T-helper 9 cell (primary cell): Measurements from ENCODE around the gene DAPK2.
A peak's percentile ranks its signal among the peaks of the same experiment; 100 is the strongest.
"Not testable (repeated sequence)": the region's sequence is repeated elsewhere in the genome, so short reads cannot be mapped to it uniquely, and the experiment has no call there.

Experiments
- DNase-seq: peaks from one replicate; pipeline ENCODE4 v3.0.0-alpha.2; 2020
- total RNA-seq, 2 donors: gene quantifications; one replicate each; lab custom pipeline; 2026; lab: John Stamatoyannopoulos, UW

The DAPK2 gene
- total RNA-seq = 5.6 to 11.8 reads per million in 2 donors

- peak; percentile 60 for DNase-seq
Observed at GRCh38 chr15:64046421-64047153, at the start of gene DAPK2. TSS of gene DAPK2 (minus strand) at chr15:64046485. CDS start at chr15:64040261, 6,224 bp downstream.

GRCh38 chr15:64095431-64095794 is 49.1 kb upstream of the DAPK2 start:
- DNase-seq = no peak

DNA sequence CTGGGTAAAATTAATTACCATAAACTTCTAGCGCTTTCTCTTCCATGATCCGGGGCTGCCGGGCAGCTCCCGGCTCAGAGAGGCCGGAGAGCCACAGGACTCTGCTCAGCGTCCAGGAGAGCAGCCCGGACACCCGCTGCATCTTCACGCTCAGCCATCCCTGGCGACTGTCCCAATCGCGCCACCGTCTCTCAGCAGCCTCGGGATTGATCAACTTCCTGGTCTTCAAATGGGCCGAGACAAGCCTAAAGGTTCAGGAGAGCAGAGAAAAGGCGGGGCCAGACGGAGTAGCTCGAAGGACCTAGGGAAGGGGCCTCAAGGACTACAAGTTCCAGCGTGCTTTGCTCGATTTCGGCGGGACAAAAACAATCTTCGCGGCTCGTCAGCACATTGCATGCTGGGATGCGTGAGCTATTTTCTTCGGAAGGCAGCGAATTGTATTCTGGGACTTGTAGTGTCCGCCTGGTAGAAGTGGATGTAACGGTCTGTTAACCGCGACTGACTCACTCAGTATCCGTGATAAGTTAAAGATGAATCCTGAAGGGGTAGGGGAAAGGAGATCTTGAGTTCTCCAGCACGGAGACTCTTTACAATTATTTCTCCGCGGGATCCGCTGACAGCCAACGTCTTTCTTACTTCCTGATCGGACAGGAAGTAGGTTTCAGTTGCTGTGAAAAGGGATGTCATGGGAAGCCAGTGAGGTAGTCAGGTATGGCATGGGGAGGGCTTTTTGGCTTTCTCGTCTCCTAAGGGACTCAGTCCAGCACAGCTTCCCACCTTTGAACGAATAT is 47.5 kb upstream of the DAPK2 start, which contains the start of gene CIAO2A:
TSS of gene CIAO2A (minus strand) at position 212 of the 791 bp plus-strand sequence. CDS start at position 142, 70 bp downstream.
- DNase-seq = peak; percentile 81

DNA sequence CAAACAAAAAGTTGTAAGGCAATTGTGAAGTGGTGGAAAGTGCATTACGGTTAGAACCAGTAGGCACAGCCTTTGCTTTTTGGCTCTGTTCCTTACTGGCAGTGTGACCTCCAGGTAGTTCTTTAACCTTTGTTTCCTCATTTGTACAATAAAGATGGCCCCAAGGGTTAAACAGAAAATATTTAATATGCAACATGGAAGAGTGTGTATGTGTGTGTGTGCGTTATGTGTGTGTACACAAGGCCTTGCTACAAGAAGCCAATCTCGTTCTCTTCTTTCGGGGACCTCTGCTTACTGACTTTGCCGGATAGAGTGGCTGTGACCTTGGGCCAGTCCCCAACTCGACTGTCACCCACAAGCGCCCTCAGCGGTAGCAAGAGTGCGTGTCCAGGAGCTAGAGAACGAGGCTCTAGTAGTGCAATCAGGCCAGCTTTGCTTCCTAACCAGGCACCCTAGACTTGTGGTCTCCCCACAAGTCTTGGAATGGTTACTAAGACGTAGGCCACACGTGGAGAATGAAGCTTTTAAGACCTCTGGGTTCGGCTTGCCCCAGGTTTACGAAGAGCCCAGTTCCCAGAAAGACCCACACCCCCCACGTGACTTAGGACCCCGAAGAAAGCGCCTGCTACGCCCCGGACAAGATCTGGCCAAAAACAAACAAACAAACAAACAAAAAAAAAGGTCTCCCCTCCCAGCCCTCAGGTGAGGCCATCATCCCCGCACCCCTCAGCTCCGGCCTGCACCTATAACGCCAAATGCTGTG is 46.8 kb upstream of the DAPK2 start:
- peak; percentile 6 for DNase-seq

- DNase-seq = no peak
Observed at GRCh38 chr15:64092075-64092820, 46.0 kb upstream of the DAPK2 start.

- DNase-seq = no peak
Observed at GRCh38 chr15:64090527-64090926, 44.2 kb upstream of the DAPK2 start.

- DNase-seq = no peak
Observed at GRCh38 chr15:64089543-64090280, 43.4 kb upstream of the DAPK2 start.

DNA sequence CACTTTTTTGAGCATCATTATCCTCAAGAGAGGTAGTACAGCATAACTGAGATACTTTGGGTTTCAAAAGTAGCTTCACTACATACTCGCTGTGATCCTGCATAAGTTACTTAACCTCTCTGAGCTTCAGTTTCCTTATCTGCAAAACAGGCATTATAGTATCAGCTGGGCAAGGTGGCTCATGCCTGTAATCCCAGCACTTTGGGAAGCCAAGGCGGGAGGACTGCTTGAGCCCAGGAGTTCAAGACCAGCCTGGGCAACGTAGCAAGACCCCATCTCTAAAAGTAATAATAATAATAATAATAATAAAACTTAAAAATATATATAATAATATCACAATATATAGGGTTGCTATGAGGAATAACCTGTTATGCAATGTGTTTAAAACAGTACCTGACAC is 36.5 kb upstream of the DAPK2 start:
- no peak for DNase-seq

GRCh38 chr15:64073496-64073895 is 27.2 kb upstream of the DAPK2 start:
- not testable (repeated sequence) for DNase-seq

DNA sequence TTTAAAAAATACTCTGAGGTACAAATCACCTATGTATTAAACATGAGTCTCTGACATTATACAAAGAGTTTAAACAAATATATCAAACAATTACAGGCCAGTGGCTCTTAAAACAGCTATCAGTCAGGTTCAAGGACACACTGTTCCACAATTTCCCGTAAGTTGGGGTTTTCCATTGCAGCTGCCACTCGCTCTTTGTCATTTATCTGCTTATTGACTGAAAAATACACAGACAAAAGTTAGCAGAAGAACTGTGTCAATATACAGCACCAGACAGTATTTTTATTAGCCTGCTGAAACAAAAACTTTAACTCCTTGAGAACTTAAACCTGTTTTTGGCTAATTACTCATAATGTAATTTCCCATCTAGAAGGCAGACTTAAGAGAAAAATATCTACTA is 26.5 kb upstream of the DAPK2 start:
- DNase-seq = no peak

DNA sequence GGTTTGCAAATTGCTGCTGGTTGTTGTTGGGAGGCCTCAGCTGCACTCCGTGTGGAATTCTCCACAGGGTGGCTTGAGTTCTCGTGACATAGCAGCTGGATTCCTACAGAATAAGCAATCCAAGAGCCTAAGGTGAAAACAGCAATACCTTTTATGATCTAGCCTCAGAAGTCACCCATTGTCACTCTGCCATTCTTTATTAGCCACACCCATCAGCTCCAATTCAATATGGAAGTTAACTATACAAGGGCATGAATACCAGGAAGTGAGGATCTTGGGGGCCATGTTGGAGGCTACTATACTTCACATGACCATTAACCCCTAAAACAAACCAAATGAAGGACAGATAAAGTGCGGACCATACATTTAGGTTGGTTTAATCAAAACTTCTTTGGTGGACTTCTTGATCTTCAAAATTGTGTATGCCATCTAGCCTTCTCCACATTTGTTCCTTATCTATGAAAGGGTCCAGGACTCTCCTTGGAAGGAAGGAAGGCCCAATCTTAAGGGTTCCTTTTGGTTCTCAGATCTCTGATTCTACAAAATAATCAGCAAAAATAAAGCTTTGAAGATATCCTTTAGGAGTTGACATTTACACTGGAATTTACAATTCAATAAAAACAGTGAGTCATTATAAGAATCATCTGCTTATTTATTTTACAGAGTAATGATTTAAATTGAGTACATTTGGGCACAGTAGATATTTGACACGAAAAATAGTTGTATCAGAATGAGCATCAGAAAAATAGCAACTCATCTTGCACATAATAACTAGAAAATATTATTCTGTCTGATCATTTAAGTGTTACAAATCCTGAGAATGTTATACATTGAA is 25.9 kb upstream of the DAPK2 start:
- DNase-seq = no peak

GRCh38 chr15:64070965-64071851 is 24.9 kb upstream of the DAPK2 start:
- no peak for DNase-seq

DNA sequence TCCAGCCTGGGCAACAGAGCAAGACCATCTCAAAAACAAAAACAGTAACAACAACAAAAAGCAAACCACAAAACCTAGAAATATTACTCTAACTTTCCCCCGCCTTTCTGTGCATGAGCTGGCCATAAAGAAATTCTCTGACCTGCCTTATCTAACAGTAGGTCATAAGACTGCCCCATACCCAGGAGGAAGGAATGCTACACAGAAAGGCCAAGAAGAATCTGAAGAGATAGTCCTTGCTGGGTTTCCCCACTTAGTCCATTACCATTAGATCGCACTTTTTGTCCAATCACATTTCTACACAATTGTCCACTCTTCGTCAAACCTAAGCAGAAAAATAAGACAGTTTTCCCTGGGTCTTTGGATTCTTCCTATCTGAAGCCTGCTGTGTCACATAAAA is 23.8 kb upstream of the DAPK2 start:
- DNase-seq = no peak

- no peak for DNase-seq
Observed at GRCh38 chr15:64068133-64068532, 21.8 kb upstream of the DAPK2 start.

GRCh38 chr15:64067564-64068030 is 21.3 kb upstream of the DAPK2 start:
- DNase-seq = peak; percentile 56

- no peak for DNase-seq
Observed at GRCh38 chr15:64066451-64066850, 20.2 kb upstream of the DAPK2 start.

GRCh38 chr15:64060716-64061115 is 14.4 kb upstream of the DAPK2 start:
- no peak for DNase-seq

- not testable (repeated sequence) for DNase-seq
Observed at GRCh38 chr15:64059104-64059503, 12.8 kb upstream of the DAPK2 start.

GRCh38 chr15:64058279-64058678 is 12.0 kb upstream of the DAPK2 start:
- DNase-seq = no peak

- DNase-seq = not testable (repeated sequence)
Observed at GRCh38 chr15:64053674-64054073, 7.4 kb upstream of the DAPK2 start.
